ENCODE measurements around the gene U2AF1L4.

- TF ChIP-seq, protein P1, sequence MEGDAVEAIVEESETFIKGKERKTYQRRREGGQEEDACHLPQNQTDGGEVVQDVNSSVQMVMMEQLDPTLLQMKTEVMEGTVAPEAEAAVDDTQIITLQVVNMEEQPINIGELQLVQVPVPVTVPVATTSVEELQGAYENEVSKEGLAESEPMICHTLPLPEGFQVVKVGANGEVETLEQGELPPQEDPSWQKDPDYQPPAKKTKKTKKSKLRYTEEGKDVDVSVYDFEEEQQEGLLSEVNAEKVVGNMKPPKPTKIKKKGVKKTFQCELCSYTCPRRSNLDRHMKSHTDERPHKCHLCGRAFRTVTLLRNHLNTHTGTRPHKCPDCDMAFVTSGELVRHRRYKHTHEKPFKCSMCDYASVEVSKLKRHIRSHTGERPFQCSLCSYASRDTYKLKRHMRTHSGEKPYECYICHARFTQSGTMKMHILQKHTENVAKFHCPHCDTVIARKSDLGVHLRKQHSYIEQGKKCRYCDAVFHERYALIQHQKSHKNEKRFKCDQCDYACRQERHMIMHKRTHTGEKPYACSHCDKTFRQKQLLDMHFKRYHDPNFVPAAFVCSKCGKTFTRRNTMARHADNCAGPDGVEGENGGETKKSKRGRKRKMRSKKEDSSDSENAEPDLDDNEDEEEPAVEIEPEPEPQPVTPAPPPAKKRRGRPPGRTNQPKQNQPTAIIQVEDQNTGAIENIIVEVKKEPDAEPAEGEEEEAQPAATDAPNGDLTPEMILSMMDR (IDR thresholded peaks at IDR 0.05): no peak
- no peak for TF ChIP-seq EZH2phosphoT487 (IDR thresholded peaks at IDR 0.05)
Measured at GRCh38 chr19:35710784-35711723, 34.2 kb downstream of the U2AF1L4 start.
